Measurements from ENCODE around the gene GAS6.

- no peak for TF ChIP-seq EP300 (IDR thresholded peaks at IDR 0.05; ENCODE audit: low read depth)
- TF ChIP-seq CTCF (IDR thresholded peaks at IDR 0.05): no peak
- no peak for TF ChIP-seq POLR2A (IDR thresholded peaks at IDR 0.05)
- no peak for TF ChIP-seq POLR2AphosphoS5 (IDR thresholded peaks at IDR 0.05)
Measured at GRCh38 chr13:113874177-113874576, 10.3 kb upstream of the GAS6 start.

Measured in transverse colon (tissue), 4 donors.